PC-3 (cell line): Measurements from ENCODE around the gene STXBP6.

Source experiments
- CTCF ChIP-seq: fragments of 300-600 bp; sonication (generic); conservative IDR thresholded peaks from 2 replicates; pipeline ENCODE4 v1.5.1; 2017; ENCODE audit warnings: antibody characterized with exemption, low read depth, mild to moderate bottlenecking, low read length
- EZH2phosphoT487 ChIP-seq: fragments of 300-600 bp; sonication (generic); IDR thresholded peaks from 2 replicates; pipeline ENCODE4 v1.6.1; 2018; ENCODE audit warnings: mild to moderate bottlenecking, antibody characterized with exemption, low read length, borderline replicate concordance

- no peak for TF ChIP-seq CTCF
- TF ChIP-seq EZH2phosphoT487: no peak
These were observed 235.6 kb downstream of the STXBP6 start for GRCh38 chr14:24814346-24814745.
